ENCODE measurements around the gene NKX2-2.

Gene NKX2-2

GRCh38 chr20:21513881-21514540 lies at the start of gene NKX2-2:
Gene NKX2-2 (minus strand): TSS chr20:21514064. CDS start chr20:21513669, 395 bp downstream.
- DNase-seq (ENCODE audit: extremely low read depth, low read depth): no peak
- TF ChIP-seq, protein P1, sequence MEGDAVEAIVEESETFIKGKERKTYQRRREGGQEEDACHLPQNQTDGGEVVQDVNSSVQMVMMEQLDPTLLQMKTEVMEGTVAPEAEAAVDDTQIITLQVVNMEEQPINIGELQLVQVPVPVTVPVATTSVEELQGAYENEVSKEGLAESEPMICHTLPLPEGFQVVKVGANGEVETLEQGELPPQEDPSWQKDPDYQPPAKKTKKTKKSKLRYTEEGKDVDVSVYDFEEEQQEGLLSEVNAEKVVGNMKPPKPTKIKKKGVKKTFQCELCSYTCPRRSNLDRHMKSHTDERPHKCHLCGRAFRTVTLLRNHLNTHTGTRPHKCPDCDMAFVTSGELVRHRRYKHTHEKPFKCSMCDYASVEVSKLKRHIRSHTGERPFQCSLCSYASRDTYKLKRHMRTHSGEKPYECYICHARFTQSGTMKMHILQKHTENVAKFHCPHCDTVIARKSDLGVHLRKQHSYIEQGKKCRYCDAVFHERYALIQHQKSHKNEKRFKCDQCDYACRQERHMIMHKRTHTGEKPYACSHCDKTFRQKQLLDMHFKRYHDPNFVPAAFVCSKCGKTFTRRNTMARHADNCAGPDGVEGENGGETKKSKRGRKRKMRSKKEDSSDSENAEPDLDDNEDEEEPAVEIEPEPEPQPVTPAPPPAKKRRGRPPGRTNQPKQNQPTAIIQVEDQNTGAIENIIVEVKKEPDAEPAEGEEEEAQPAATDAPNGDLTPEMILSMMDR (IDR thresholded peaks at IDR 0.05; ENCODE audit: low read depth, low read length): no peak

- TF ChIP-seq, protein P1 (IDR thresholded peaks at IDR 0.05; ENCODE audit: low read depth, low read length): no peak
- DNase-seq (ENCODE audit: extremely low read depth, low read depth): no peak
Measured at GRCh38 chr20:21562656-21563055, 48.8 kb upstream of the NKX2-2 start.

DNA sequence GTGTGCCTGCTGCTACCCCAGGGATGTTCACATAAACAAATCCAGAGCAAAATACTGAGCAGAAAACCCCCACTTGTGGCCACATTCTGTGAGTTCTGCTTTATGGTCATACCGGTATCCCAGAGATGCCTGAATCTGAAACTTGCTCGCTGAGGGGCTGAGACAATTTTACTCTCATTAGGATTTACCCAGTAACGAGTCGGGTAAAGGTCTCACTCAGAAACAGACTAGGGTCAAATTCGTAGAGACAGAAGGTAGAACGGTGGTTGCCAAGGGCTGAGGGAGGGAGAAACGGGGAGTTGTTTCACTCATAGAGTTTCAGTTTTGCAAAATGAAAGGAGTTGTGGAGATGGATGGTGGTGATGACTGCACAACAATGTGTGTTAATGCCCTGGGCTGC lies 45.4 kb upstream of the NKX2-2 start:
- DNase-seq (ENCODE audit: extremely low read depth, low read depth): no peak
- TF ChIP-seq, protein P1 (IDR thresholded peaks at IDR 0.05; ENCODE audit: low read depth, low read length): no peak

DNA sequence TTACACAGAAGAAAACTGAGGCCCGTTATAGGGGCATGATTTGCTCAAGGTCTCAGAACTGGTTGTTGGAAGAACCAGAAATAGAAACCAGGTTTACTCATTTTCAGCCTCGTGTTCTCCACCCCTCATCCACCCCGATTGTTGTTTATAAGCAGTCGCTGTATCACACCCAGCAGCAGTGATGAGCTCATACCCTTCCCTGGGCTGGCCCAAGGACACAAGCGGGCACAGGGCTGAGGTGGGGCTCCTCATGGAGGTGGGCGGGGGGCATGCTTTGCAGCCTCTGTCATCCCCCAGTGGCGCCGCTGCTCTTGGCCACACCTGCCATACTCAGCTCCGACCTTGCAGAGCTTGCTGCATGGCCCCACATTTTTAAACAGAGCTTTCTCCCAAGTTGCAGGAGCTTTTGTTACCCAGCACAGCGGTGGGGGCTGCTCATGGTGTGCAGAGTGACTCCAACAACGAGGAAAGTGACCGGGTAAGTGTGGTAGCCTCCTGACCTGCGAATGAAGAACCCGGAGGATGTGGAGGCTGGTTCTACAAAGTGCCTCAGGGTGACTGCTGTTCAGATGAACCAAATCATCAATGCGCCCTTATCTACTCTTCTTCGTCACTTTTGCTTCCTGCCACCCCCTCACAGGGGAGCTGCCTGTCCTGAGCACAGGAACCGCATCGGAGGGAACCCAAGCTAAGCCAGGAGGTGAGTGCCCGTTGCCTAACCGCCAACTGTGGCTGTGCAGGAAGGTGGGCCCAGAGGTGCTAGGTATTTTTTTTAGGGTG lies 43.6 kb upstream of the NKX2-2 start:
- TF ChIP-seq, protein P1 (IDR thresholded peaks at IDR 0.05; ENCODE audit: low read depth, low read length): no peak
- DNase-seq (ENCODE audit: extremely low read depth, low read depth): no peak

GRCh38 chr20:21556398-21556797 lies 42.5 kb upstream of the NKX2-2 start:
- no peak for DNase-seq (ENCODE audit: extremely low read depth, low read depth)
- TF ChIP-seq, protein P1 (IDR thresholded peaks at IDR 0.05; ENCODE audit: low read depth, low read length): no peak

DNA sequence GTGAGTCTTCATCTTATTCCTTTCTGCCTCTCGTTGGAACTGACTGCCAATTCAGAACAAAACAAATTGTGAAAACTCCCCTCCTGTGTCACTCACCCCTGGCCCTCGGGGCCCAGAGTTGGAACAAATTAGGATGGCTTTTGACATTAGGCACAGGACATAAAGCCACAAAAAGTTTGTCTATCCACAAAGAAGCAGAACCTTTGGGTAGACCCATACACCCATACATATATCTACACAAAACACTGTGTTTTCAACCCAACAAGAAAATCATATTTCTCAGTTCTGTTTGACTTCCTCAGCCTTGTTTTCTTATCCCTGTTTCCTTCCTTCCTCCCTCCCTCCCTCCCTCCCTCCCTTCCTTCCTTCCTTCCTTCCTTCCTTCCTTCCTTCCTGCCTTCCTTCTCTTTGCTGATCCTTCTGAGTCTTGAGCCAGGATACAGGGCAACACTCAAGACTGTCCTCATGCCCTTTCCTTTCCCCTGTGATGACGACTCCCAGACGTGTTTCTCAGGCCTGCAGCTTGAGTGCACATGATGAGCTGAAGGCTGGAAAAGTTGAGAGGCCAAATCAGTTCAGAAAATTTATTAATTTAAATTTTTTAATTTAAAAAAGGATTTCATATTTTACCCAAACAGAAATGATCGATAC lies 41.7 kb upstream of the NKX2-2 start:
- TF ChIP-seq, protein P1 (IDR thresholded peaks at IDR 0.05; ENCODE audit: low read depth, low read length): no peak
- DNase-seq (ENCODE audit: extremely low read depth, low read depth): no peak

- no peak for DNase-seq (ENCODE audit: extremely low read depth, low read depth)
- TF ChIP-seq, protein P1 (IDR thresholded peaks at IDR 0.05; ENCODE audit: low read depth, low read length): no peak
Measured at GRCh38 chr20:21554985-21555384, 41.1 kb upstream of the NKX2-2 start.
